ENCODE results near the gene PXK.

PXK gene

DNA sequence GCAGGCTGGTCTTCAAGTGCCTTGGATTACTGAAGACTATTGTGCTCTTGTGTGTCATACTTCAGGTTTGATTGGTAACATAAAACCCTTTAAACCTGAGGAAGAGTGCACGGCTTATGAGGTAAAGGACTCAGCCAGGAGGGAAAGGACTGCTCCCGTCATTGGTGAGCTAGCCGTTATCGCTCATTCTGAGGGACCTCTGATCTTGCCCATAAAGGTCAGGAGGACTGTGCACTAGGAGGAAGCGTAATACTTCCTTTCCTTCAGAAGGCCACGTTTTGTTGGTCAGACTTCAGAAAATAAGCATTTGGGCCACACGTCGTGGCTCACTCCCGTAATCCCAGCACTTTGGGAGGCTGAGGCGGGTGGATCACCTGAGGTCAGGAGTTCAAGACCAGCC, 37.7 kb downstream of the PXK start:
- TF ChIP-seq, protein P1, sequence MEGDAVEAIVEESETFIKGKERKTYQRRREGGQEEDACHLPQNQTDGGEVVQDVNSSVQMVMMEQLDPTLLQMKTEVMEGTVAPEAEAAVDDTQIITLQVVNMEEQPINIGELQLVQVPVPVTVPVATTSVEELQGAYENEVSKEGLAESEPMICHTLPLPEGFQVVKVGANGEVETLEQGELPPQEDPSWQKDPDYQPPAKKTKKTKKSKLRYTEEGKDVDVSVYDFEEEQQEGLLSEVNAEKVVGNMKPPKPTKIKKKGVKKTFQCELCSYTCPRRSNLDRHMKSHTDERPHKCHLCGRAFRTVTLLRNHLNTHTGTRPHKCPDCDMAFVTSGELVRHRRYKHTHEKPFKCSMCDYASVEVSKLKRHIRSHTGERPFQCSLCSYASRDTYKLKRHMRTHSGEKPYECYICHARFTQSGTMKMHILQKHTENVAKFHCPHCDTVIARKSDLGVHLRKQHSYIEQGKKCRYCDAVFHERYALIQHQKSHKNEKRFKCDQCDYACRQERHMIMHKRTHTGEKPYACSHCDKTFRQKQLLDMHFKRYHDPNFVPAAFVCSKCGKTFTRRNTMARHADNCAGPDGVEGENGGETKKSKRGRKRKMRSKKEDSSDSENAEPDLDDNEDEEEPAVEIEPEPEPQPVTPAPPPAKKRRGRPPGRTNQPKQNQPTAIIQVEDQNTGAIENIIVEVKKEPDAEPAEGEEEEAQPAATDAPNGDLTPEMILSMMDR (IDR thresholded peaks at IDR 0.05; ENCODE audit: low read depth, low read length, missing control alignments): no peak
- in situ Hi-C loops (cut with HindIII; ENCODE audit: low sequenced_read_pairs): no loop called here
- no peak overlapping the region for H3K4me3 ChIP-seq (ENCODE audit: low read depth, low read length)
- no peak for DNase-seq (ENCODE audit: low read depth)

- no peak overlapping the region for H3K4me3 ChIP-seq (ENCODE audit: low read depth, low read length)
- TF ChIP-seq, protein P1 (IDR thresholded peaks at IDR 0.05; ENCODE audit: low read depth, low read length, missing control alignments): no peak
- no peak for DNase-seq (ENCODE audit: low read depth)
- in situ Hi-C loops (cut with HindIII; ENCODE audit: low sequenced_read_pairs): no loop called here
Observed at GRCh38 chr3:58371754-58372153, 39.1 kb downstream of the PXK start.

DNA sequence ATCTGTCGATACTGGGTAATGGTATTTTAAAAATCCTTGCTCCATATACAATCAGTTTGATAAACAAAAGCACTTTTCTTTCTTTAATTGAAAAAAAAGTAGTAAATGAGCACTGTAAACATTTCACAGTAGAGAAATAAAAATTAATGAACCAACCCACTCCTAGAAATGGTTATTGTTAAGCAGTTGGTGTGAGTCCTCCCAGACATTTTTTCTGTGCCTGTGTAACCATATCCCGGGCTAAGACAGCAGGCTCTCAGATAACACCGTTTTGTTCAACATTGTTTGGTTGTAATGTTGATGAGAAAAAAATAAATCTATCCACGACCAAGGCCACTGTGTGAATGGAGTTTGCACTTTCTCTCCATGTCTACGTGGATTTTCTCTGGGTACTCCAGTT, 42.6 kb downstream of the PXK start:
- TF ChIP-seq, protein P1 (IDR thresholded peaks at IDR 0.05; ENCODE audit: low read depth, low read length, missing control alignments): no peak
- no peak overlapping the region for H3K4me3 ChIP-seq (ENCODE audit: low read depth, low read length)
- DNase-seq (ENCODE audit: low read depth): no peak
- in situ Hi-C loops (cut with HindIII; ENCODE audit: low sequenced_read_pairs): loop anchor here (5.0 kb wide), 1 partner anchor 38 kb away; no protein-coding TSS in a partner anchor

GRCh38 chr3:58377168-58377567, 44.5 kb downstream of the PXK start:
- H3K4me3 ChIP-seq (ENCODE audit: low read depth, low read length): no peak overlapping the region
- TF ChIP-seq, protein P1 (IDR thresholded peaks at IDR 0.05; ENCODE audit: low read depth, low read length, missing control alignments): no peak
- in situ Hi-C loops (cut with HindIII; ENCODE audit: low sequenced_read_pairs): loop anchor here (5.0 kb wide), 1 partner anchor 40 kb away; no protein-coding TSS in a partner anchor

GRCh38 chr3:58377750-58378149, 45.1 kb downstream of the PXK start:
- TF ChIP-seq, protein P1 (IDR thresholded peaks at IDR 0.05; ENCODE audit: low read depth, low read length, missing control alignments): no peak

More at GRCh38 chr3:58377168-58377567, 44.5 kb downstream of the PXK start:
- DNase-seq (ENCODE audit: low read depth): no peak

DNA sequence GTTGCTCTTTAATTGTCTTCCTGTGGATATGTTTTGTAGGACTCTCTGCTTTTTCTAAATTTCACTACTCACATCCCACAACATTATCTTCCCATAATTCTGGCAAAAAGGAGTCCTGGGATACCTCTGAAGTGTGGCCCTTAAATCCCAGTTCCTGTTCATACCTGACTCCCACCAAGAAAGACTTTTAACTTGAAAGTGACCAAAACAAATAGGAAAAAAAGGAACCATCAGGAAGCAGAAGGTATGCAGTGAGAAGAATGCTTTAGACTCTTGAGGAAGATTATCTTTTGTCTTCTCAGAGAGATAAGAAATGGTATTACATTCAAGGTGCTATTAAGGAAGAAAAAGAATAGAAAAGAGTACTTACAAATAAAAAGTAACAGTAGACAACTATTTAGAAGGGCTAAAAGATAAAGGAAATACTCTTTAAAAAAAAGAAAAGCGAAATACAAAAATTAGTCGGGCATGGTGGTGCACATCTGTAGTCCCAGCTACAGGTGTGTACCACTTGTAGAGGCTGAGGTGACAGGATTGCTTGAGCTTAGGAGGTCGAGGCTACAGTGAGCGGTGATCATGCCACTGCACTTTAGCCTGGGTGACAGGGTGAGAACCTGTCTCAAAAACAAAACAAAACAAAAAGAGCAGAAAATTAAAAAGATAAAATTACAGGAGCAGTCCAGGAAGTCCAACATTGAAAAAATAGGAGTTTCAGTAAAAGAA, 46.8 kb downstream of the PXK start:
- H3K4me3 ChIP-seq (ENCODE audit: low read depth, low read length): no peak overlapping the region
- no peak for DNase-seq (ENCODE audit: low read depth)
- TF ChIP-seq, protein P1 (IDR thresholded peaks at IDR 0.05; ENCODE audit: low read depth, low read length, missing control alignments): no peak
- in situ Hi-C loops (cut with HindIII; ENCODE audit: low sequenced_read_pairs): loop anchor here (5.0 kb wide), 1 partner anchor 42 kb away; no protein-coding TSS in a partner anchor

More at GRCh38 chr3:58377750-58378149, 45.1 kb downstream of the PXK start:
- no peak for DNase-seq (ENCODE audit: low read depth)
- in situ Hi-C loops (cut with HindIII; ENCODE audit: low sequenced_read_pairs): loop anchor here (5.0 kb wide), 1 partner anchor 40 kb away; no protein-coding TSS in a partner anchor
- H3K4me3 ChIP-seq (ENCODE audit: low read depth, low read length): no peak overlapping the region

Data from astrocyte of the cerebellum (primary cell).